ENCODE measurements around the gene USHBP1.

USHBP1 gene

DNA sequence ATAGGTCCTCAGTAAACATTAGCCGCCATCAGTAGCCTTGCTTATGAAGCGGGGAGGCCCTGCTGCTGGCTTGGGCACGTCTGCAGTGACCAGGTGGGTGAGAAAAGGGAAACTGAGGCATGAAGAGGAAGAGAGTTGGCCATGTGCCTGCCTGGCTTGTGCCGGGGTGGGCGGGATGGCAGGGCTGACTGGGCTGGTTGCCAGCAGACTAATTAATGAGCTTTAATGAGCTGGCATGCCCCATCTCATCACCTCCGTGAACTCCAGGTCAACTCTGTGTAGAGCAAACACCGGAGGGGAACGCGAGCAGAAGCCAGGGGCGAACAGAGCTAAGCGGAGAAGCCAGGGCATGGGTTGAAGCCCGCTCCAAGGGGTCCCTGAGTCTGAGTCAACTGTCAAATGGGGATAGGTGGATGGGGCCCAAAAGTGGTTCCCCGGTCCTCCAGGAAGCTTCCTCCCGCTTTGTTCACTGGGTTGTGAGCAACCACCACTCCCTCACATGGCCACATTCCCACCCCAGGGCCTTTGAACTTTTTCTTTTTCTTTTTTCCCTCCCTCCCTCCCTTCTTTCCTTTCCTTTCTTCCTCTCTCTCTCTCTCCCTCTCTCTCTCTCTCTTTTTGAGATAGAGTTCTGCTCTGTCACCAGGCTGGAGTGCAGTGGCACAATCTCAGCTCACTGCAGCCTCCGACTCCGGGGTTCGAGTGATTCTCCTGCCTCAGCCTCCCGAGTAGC lies 27.6 kb downstream of the USHBP1 start:
- DNase-seq, result no peak

DNA sequence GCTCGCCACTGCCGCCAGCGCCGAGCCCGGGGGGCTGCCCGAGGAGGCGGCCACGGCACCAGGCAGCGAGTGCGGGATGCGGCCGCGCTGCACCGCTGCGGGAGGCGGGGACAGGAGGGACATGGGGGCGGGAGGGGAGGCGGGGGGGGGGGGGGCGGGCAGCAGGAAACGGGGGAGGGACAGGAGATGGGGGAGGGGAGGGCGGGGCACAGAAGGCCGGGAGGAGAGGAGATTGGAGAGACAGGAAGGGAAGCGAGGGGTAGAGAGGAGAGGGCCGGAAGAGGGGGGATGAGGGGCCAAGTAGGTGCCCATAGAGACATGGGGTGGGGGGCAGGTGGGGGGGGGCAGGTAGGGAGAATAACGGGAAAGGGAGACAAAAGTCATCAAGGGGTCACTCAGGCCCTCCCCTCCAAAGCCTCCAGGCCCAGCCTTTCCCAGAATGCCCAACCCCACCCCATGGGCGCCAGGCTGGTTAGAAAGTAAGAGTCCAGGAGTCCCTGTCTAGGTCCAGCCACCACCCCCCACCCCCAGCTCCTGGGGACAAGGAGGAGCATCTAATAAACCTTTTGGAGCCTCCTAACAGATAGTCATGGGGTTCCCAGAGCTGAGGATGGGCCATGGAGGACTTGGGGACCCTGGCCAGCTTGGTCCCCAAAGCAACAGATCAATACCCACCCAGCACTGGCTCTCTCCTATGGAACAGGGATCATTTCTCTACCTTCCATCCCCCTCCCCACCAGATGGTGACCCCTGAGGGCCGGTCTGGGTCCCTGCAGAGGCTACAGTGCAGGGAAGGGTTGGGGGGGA lies 28.4 kb downstream of the USHBP1 start:
- peak; percentile 56 for DNase-seq

DNA sequence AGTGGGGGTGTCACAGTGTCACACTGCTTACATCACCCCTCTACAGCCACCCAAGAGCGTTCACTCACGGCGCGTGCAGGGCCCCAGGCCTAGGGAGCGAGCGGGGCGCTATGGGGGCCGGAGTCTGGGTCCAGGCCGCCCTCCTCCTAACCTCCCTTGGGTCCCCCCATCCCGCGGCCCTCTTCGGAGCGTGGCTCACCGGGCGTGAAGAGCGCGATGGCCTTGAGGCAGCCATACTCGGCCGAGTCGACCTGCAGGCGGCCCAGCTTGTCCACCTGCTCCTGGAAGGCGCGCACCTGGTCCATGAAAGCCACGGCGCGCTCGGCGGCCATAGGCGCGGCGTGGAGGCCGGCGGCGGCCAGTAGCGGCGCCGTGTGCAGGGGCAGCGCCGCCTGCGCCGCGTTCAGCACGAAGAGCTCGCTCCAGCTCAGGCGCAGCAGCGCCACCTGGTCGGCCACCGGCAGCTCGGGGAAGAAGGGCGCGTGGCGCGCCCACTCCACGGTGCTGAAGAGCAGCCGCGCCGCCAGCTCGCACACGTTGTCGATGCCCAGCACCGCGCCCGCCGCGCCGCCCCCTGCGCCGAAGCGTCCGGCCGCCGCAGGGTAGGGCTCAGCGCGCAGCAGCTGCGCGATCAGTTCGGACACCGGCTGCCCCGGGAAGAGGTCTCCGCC lies 29.1 kb downstream of the USHBP1 start:
- peak; percentile 56 for DNase-seq

DNA sequence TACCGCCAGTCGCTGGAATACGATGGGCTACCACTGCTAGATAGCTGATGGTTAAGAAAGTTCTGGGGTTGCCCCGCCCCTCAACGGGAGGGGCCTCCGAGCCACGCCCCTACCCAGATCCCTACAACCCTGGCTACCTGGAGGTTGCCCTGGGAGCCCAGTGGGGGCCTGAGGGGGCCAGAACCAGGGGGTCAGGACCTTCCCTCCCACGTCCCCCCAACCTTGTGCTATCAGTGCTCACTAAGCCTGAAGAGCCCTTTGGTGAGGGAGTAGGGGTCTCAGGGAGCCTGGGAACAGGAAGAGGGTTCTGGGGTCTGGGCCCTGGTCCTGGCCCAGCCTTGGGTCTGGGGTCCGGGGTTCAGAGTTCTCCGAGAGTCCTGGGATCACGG lies 29.6 kb downstream of the USHBP1 start:
- peak; percentile 62 for DNase-seq

DNA sequence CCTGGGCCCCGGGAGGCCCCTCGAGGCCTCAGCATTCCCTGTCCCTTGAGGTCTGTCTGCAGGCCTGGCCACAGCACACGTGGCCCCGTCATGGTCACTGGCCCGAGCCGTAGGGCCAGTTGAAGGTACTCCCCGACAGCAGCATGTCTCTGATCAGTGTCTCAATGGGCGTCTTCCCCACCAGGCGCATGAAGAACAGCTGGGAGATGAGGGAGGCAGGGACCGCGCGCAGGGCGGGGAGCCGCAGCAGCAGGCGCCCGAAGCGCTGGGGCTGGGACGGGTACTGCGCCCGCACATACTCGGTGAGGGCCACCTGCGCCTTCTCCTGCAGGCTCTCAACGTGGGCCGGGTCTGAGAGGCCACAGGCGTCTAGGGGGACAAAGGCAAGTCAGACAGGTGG lies 32.3 kb downstream of the USHBP1 start:
- no peak for DNase-seq

DNA sequence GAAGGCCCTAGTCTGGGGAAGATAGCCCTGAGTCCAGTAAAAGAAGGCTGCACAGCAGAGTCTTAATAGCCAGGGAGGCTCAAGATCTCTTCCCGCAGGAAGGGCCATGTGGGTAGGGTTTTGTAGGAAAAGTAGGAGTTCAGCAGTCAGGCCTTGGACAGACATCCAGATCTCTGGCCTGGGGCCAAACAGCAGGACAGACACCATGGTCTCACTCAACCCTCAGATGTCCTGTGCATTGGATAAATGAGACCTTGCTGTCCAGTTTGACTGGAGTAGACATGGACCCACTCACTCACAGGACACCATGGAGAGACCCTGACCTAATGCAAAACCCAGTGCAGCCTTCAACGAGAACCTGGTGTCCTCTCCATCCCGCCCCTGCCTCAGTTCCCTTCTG lies 34.7 kb downstream of the USHBP1 start:
- DNase-seq, result no peak

DNA sequence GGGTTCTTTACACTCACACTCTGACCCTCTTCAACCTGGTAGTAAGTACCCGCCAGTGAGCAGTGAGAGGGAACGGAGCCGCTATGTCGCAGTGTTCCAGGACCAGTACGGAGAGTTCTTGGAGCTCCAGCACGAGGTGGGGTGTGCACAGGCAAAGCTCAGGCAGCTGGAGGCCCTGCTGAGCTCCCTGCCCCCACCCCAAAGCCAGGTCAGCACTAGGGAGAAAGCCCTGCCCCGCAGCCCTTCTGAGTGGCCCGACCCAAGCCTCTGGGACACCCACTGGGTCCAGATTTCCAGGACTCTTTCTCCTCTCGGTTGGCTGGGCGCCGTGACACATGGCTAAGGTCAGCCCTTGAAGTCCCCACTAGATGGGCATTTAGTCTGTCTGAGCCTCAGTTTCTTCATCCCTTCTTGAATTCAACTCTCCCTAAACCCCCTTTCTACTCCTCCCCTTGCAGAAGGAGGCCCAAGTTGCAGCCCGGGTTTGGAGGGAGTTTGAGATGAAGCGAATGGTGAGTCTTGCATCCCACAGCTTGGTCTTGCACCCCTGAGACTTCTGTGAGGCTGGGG lies 36.7 kb downstream of the USHBP1 start:
- DNase-seq, result no peak

DNA sequence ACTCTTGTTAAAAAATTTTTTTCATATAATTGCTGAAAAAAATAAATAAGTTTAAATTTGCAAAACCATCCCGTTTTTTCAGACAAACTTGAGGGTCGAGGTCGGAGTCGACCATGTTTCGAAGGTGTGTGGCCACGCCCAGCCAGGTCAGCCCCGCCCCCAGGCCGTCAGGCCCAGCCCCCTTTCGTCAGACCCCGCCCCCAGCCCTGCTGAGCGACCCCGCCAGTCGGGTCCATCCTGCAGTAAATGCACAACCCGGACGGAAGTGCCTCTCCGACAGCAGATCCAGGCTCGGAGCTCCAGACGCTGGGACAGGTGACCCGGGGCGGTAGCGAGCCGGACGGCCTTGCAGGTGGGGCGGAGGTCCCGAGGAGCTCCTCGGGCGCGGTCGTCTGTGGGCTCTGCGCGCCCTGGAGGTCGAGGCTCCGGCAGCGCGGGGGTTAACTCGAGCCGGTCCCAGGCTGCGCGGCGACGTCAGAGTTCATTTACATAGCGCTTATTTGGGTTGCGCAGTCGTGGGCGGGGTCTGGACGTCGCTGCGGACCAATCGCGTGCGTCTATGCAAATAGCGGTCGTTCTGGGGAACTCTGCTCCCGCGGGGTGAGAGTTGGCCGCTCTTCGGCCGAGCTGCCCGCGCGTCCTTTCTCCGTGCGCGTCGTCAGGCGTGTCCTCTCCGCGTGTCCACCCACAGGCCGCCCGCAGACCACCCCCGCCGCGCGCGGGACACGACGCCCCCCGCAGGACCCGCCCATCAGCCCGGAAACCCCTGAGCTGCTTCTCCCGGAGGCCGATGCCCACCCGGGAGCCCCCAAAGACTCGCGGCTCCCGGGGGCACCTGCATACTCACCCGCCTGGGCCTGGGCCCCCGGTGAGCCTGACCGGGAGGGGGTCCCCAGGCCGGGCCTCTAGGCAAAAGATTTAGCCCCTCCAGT lies 38.3 kb downstream of the USHBP1 start, which contains the start of gene OCEL1:
Gene OCEL1, plus strand, starts transcription at position 225 of the 932 bp plus-strand sequence. Its CDS starts 22 bp downstream, at position 247.
- DNase-seq, result peak; percentile 95

DNA sequence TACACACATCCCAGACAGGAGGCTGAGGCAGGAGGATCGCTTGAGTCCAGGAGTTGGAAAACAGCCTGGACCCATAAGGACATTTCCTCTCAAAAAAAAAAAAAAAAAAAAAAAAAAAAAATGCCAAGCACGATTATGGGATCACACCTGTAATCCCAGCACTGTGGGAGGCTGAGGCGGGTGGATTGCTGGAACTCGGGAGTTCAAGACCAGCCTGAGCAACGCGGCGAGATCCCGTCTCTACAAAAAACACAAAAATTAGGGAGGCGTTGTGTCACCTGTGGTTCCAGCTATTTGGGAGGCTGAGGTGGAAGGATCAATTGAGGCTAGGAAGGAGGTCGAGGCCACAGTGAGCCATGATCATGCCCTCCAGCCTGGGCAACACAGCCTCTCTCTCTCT lies 39.5 kb downstream of the USHBP1 start:
- DNase-seq, result no peak

DNA sequence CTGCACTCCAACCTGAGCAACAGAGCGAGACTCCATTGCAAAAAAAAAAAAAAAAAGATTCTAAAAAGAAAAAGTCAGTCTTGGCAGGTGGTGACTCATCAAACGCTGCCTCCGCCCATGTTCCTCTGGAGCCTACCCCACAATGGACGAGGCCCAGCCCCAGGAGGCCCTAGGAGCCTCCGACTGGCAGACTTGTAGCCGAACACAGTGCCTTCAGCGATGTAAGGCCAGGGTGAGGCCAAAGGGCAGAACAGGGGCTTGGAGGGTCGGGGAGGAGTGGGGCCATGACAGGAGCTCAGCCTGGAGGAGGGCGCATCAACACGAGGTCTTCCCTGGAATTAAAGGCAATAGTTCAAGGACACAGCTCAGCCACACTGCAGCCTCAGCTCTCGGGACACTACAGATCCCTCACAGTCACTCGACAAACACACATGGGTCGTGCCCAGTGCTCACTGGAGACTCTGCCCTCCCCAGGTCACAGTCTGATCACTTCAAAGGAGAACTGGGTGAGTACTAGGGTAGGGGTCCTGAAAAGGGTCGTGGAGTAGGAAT lies 44.3 kb downstream of the USHBP1 start:
- no peak for DNase-seq

DNA sequence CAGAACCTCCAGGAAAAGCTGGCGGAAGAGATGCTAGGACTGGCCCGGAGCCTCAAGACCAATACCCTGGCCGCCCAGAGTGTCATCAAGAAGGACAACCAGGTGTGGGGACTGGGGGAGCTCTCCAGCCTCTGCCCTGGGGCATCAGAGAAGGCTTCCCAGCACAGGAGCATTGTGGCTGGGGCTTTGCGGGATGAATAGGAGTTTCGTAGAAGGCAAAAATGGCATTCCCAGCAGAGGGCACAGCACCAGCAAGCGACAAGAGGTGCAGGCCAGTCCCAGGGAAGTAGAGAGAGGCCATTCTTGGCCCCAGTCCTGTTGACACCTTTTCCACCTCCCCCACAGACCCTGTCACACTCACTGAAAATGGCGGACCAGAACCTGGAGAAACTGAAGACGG lies 45.3 kb downstream of the USHBP1 start:
- DNase-seq, result no peak

DNA sequence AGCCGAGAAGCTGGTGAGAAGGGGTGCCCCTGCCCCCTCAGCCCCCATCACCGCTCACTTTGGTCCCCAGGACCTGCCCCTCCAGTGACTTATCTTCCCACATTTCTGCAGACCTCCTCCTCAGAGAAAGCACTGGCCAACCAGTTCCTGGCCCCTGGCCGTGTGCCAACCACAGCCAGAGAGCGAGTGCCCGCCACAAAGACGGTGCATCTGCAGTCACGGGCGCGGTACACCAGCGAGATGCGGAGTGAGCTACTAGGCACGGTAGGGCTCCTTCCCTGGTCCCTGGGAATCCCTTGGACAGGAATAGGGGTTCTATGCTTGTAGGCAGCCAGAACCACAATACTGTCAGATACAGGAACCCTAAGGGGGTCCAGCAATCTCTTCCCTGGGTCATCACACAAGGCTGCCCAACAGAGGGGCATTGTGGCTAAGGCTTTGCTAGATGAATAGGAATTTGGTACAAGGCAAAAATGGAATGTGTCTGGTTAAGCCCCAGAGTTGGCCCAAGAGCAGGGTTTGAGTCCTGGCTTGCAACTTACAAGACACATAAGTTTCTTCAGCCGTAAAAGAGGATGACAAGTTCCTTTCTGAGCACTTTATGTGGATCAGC lies 48.4 kb downstream of the USHBP1 start:
- DNase-seq, result no peak

DNA sequence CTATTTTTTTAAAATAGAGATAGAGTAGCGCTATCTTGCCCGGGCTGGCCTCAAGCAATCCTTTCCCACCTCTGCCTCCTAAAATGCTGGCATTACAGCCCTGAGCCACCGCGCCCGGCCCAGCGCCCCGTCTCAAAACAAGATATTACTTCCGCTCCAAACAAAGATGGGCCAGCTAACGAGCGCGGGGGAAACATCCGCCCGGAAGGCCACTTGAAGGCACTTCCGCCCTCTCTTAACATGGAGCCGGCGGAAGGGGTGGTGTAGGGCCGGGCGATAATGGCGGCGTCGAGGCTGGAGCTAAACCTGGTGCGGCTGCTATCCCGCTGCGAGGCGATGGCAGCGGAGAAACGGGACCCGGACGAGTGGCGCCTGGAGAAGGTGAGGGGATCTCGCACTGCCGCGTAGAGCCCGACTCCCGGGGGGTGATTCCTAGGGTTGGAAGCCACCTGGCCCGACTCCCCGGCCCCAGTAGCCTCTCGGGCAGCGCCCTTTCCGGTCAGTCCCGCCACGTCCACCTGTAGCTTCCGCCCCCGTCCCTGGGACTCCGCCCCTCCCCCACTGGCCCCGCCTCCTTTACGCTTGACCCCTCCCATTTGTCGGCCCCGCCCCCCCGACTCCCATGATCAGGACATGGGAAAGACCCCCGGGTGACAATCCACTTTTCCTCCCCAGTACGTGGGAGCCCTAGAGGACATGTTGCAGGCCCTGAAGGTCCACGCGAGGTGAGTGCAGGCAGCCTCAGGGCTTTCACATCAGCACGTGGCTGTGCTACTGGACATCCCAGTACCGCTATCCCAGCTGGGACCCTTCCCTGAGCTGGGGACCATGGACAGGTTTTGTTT lies 49.2 kb downstream of the USHBP1 start, which contains the start of gene USE1:
Gene USE1, plus strand, starts transcription at position 231 of the 845 bp plus-strand sequence. Its CDS starts 49 bp downstream, at position 280.
- peak; percentile 79 for DNase-seq

DNA sequence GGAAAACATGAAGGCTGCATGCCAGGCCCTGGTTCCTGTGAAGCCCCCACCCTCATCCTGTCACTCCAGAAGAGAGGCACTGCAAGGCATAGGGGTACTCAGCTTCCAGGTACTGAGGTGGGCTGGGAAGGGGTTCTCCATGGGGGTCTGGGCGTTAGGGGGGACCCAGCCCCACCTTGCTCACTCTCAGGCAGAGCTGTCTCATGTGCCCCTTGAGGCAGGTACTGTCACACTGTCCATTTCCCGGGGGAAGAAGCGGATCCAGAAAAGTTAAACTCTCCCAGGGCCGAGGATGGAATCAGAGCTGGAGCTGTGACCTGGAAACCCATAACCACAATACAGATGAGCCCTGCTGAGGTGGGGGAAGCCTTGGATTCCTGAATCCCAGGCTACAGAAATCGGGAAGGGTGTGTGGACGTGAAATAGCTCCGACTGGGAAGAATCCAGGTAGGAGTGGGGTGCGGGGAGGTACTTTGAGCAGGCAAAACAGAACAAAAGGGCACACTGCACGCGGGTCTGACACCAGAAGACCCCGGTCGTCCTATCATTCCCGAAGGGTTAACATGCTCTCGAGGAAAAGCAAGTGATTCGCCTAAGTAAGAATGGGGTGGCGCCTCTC lies 49.9 kb downstream of the USHBP1 start:
- DNase-seq, result no peak

DNA sequence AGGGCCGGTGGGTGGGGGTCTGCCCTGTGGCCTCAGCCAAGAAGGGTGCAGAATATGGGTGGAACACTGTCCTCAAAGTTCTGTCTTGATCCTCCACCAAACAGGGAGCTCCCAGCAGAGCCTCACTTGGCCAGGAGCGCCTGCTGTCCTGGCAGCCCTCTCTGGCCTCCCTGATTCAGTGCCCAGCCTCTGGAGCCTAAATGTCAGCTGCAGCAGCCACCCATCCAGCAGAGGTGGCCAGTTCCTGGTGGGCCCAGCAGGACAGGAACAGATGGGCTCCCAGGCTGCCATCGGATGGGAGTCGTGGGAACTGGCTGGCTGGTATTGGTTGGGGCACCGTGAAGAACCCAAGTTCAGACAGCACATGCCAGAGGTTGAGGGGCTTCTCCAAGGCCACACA lies 51.2 kb downstream of the USHBP1 start:
- no peak for DNase-seq

DNA sequence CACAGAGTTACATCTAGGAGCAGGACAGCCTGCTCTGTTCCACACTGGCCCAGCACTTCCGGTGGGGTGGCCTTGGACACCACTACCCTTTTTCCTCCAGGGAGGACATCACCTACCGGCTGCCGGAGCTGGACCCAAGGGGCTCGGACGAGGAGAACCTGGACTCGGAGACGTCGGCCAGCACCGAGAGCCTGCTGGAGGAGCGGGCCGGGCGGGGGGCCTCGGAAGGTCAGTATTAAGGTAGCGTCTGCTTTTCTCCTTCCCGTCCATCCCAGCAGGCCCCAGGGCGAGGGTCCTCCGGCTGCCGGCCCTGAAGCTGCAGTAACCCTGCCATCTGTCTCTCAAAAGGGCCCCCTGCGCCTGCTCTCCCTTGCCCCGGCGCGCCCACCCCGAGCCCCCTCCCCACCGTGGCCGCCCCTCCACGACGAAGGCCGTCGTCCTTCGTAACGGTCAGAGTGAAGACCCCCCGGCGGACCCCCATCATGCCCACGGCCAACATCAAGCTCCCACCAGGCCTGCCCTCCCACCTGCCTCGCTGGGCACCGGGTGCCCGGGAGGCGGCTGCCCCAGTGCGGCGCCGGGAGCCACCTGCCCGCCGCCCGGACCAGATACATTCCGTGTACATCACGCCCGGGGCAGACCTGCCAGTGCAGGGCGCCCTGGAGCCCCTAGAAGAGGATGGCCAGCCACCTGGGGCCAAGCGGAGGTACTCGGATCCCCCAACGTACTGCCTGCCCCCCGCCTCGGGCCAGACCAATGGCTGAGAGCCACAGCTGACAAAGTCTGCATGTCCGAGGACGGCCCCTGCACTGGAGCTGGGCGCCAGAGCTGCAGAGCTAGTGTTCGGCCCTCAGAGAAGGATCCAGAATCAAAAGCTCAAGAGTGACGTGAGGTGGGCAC lies 52.7 kb downstream of the USHBP1 start:
- no peak for DNase-seq

DNA sequence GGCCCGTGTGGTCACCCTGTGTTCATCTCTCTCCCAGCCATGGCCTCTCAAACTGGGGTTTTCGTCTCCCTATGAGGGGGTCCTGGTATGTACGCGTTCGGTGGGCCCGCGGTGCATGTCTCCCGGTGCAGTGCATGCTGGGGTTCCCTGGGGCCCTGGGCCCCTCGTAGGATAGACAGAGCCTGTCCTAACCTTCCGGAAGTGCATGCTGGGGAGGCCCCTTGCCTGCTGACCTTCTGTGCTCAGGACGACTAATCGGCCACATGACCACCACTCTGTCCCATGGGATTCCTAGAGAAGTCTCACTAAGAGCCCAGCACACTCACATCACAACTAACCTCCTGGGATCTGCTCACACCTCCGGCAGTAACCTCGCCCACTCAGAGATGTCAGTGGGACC lies 54.2 kb downstream of the USHBP1 start:
- no peak for DNase-seq

DNA sequence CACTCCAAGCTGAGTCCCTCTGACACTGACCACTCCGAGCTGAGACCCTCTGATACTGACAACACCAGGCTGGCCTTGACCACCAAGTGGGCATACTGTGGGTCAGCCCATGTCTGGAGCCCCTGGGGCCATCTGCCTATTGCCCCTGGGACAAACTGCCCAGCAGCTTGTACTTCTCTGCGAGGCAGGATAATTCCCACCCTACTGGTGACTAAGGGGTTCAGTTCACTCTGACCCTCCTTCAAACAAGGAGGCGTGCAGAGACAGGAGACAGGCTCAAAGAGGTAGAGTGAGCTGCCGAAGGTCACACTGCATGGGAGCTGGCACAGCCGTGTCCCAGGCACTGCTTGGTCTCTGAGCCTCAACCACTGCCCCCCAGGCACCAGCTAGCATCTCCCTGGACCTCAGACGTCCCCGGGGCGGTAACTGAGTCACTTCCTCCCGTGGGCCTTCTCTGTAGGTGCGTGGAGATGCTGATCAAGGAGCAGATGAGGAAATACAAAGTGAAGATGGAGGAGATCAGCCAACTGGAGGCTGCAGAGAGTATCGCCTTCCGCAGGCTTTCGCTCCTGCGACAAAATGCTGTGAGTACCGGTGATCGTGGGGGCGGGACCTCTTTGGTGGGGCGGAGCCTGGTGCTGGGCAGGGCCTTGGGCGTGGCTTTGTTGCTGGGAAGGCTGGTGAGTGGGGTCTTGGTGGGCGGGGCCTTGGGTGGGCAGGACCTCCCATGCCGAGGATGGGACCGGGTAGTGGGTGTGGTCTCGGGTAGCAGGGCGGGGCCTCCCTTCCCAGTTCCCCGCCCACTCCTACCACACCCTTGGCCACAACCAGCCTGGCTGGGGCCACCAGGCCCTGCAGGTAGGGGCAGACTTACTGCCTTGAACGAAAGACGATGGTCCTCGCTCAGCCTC lies 55.2 kb downstream of the USHBP1 start:
- no peak for DNase-seq

All from NCI-H510A treated with DMSO at 0.1 percent for 48 hours (cell line).